Measurements from ENCODE around the gene E2F6. TPM values are rescaled to one million over a fixed set of nuclear protein-coding genes. Genes with fewer than 3 reads are reported as not detected.

Gene E2F6
- polyA plus RNA-seq, 3 donors from 2014 or later, result 2.8 to 7.6 (median 6.6) TPM

DNA sequence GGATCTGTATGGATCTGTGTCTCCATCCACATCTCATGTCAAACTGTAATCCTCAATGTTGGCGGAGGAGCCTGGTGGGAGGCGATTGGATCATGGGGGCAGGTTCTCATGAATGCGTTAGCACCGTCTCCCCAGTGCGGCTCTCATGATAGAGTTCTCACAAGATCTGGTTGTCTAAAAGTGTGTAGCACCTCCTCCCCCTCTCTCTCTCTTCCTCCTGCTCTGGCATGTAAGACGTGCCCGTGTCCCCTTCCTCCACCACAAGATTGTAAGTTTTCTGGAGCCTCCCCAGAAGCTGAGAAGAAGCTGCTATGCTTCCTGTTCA, 66.6 kb downstream of the E2F6 start:
- H3K27me3 Mint-ChIP-seq (ENCODE audit: low read depth in 3 of 3), result peaks cover 0 to 3% (median 2%) of the 10 kb centered on the region in 3 donors
- no peaks in the 10 kb centered on the region for H3K9me3 Mint-ChIP-seq

DNA sequence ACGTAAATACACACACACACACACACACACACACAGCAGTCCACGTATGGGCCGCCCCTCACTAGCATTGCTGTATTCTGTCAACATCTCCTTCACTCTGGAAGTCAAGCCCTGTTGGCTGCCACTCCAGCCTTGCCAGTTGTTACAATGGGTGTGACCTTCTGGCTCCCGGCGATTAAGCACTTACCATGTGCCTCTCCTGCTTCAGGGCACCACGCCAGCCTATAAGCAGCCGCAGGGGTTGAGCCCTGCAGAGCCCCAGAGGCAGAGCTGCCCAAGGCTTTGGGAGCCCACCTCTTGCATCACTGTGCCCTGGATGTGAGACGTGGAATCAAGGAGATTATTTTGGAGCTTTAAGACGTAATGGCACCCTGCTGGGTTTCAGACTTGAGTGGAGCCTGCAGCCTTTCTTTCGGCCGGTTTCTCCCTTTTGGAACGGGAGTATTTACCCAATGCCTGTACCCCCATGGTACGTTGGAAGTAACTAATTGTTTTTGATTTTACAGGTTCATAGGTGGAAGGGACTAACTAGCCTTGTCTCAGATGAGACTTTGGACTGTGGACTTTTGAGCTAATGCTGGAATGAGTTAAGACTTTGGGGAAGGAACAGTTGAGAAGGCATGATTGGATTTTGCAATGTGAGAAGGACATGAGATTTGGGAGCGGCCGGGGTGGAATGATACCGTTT, 67.1 kb downstream of the E2F6 start:
- Mint-ChIP-seq H3K9me3 (no peaks in the 10 kb centered on the region), H3K27me3 (ENCODE audit: low read depth in 3 of 3) (peaks cover 0 to 3% (median 0%) of the 10 kb centered on the region in 3 donors), H3K27ac (no peak overlapping the region), H3K4me1 (peaks cover 0 to under 1% of the 10 kb centered on the region in 2 donors), H3K36me3 (no peaks in the 10 kb centered on the region), H3K4me3 (no peak overlapping the region)
- DNase-seq, result no peak

More for the DNA sequence above, 66.6 kb downstream of the E2F6 start:
- Mint-ChIP-seq H3K4me3 (no peak overlapping the region), H3K4me1 (peaks cover 0 to 2% of the 10 kb centered on the region in 2 donors), H3K27ac (no peak overlapping the region), H3K36me3 (no peaks in the 10 kb centered on the region)
- DNase-seq, result no peak

DNA sequence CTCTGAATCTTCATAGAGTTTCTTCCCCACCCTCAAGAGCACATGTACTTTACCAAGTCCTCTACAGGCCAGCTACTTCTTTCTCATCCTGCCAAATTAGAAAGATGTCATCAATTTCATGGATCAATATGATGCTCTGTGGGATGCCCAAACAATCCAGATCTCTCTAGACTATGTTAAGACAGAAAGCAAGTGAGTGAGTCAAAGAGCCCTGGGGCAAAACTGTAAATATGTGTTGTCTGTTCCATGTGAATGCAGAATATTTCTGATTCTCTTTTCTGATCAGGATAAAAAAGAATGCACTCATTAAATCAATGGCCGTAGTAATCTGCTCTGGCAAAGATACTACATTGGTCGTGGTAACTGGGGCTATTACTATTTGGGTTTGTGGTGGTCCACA, 68.4 kb downstream of the E2F6 start:
- no peak overlapping the region for H3K4me3 Mint-ChIP-seq
- no peaks in the 10 kb centered on the region for H3K9me3 Mint-ChIP-seq
- no peaks in the 10 kb centered on the region for H3K4me1 Mint-ChIP-seq
- H3K27ac Mint-ChIP-seq, result no peak overlapping the region
- no peaks in the 10 kb centered on the region for H3K36me3 Mint-ChIP-seq
- no peak for DNase-seq
- H3K27me3 Mint-ChIP-seq (ENCODE audit: low read depth in 3 of 3), result peaks cover 0 to 3% (median 0%) of the 10 kb centered on the region in 3 donors

DNA sequence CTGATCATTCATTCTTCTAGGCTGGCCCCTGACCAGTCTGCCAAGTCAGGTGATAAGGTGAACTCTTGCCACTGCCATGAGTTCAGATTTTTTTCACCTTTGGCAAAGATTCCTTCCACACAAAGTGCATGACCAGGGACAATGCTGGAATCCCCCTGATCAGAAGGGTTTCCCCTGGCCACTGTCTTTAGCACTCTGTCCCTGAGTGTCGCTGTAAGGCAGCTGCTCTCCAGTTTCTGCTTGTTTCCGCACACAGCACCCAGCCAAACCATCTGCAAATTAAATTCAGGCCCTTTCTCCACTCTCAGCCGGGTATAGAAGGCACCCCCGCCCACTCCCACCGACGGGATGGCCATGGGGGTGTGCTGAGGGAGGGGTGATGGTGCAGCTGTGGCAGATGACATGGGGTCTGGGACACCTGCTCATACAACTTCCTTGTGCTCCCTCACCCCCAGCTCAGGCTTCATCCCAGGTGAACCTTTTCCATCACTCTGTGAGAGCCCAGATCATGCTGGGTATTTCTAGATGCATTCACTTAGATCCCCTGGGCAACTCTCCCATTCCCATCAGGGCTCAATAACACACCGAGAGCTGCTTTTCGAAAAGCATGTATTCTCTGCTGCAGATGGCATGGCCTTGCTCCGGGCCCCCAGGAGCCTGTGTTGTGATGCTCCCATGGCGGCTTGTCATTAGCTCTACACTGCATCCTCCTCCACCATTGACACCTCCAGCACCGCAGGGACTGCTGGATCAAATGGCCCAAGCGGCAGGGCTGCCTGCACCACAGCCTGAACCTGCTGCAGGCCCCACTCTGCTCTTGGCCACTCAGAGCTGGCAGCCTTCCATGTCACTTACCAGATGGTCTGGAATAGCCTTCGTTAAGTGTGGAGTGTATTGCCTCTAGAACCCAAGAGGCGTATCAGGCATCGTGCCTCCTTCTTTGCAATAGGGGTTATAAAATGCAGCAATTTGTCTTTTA, 69.2 kb downstream of the E2F6 start:
- Mint-ChIP-seq H3K9me3 (no peaks in the 10 kb centered on the region), H3K27ac (no peak overlapping the region), H3K4me3 (no peak overlapping the region), H3K36me3 (no peaks in the 10 kb centered on the region), H3K27me3 (ENCODE audit: low read depth in 3 of 3) (peaks cover 0 to 3% (median 3%) of the 10 kb centered on the region in 3 donors), H3K4me1 (no peaks in the 10 kb centered on the region)
- no peak for DNase-seq

DNA sequence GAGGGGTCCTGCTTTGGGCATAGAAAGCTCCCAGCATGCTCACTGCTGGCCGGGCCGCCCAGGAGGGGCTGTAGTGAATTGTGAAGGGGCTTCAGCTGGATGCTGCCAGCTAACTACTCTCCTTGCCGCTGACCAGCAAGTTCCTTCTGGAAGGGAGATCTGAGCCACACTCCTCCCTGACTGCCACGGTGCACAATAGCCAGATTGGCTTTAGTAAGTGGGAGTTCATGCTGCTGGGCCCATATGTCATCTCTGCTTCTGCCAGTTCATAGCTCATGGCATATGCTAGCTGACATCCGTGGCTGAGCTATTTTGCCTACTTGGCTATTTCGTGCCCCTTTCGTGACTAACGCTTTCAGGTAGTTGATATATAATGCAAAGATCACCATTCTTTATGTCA, 69.9 kb downstream of the E2F6 start:
- Mint-ChIP-seq H3K9me3 (no peaks in the 10 kb centered on the region), H3K27ac (no peak overlapping the region), H3K4me3 (no peak overlapping the region), H3K36me3 (no peaks in the 10 kb centered on the region), H3K27me3 (ENCODE audit: low read depth in 3 of 3) (peaks cover 0 to 5% (median 4%) of the 10 kb centered on the region in 3 donors), H3K4me1 (no peaks in the 10 kb centered on the region)
- DNase-seq, result no peak

DNA sequence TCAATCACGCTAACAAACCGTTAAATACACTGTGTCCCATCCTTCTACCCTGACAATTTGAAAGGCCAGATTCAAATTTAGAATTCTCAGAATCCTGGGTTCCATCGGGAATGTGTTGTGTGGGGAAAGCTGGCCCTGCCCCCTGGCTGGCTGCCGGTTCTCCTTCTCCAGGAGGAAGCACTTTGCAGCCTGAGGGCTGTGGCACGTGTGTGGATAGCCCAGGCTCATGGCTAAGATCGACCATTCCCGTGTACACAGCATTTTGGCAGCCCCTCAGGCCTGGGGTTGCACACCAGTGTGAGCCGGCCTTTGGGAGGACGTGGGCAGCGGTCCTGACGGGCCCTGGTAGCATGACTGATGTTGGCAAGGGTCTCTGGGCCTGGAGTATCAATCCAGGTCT, 70.6 kb downstream of the E2F6 start:
- H3K4me3 Mint-ChIP-seq, result no peak overlapping the region
- no peak overlapping the region for H3K27ac Mint-ChIP-seq
- no peaks in the 10 kb centered on the region for H3K4me1 Mint-ChIP-seq
- DNase-seq, result no peak
- H3K27me3 Mint-ChIP-seq (ENCODE audit: low read depth in 3 of 3), result peaks cover 0 to 5% (median 4%) of the 10 kb centered on the region in 3 donors
- no peaks in the 10 kb centered on the region for H3K9me3 Mint-ChIP-seq
- no peaks in the 10 kb centered on the region for H3K36me3 Mint-ChIP-seq

Other genes starting within 250 kb of the E2F6 start
- 10 to 100 TPM in 1 of 3 donors, 1 to 10 TPM in 2; 3.1 to 15.1 (median 5.1) TPM for gene ROCK2, start 121.5 kb downstream of the E2F6 start, polyA plus RNA-seq
- gene GREB1, start 67.9 kb upstream of the E2F6 start, polyA plus RNA-seq, result under 1 TPM in 1 of 3 donors, not detected in 2; 0.41 TPM
- gene NTSR2, start 204.0 kb upstream of the E2F6 start, polyA plus RNA-seq, result not detected